Subcutaneous preadipocyte (primary cell): ENCODE results near the gene SPANXN2. TPM values are rescaled to one million over a fixed set of nuclear protein-coding genes. Genes with fewer than 3 reads are reported as not detected.

ENCODE experiments used
- total RNA-seq: library from RNA; depleted of rRNA; stranded (reverse); fragments of >200 nt; gene quantifications from 2 replicates; pipeline ENCODE4 v1.2.3, GENCODE V29; 2012

Gene SPANXN2
- total RNA-seq = not detected in 2 replicates

DNA sequence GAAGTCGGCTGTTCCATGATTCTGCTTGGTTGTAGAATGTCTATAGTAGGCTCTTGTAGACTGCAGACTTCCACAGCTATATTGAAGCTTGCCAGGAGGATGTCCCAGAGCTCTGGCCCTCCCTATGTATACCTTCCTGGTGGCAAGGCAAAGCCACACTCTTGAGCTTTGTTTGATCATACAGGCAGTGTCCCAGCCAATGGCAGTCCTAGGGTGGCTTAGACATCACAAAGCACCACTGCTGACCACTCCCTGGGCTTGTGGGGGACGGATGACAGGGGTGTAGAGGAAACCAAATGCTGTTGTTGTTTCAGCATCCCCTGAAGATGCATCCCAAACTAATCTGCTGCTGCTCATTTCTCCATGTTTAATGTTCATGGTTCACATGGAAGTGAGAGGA lies at the start of gene SPANXN2:
SPANXN2 (minus strand) TSS at position 101 of the 400 bp plus-strand sequence; CDS start at position 17, 84 bp downstream.

Other genes with a start within 250 kb of the SPANXN2 start
- gene SPANXN3, start 203.3 kb downstream of the SPANXN2 start, total RNA-seq = not detected in 2 replicates
- gene SLITRK4, start 84.7 kb downstream of the SPANXN2 start, total RNA-seq = 6.6 and 7.0 TPM in 2 replicates
- not detected in 2 replicates for gene UBE2NL, start 163.3 kb upstream of the SPANXN2 start, total RNA-seq